GM19099 (cell line): ENCODE data around the gene ODR4.

Experiments used
- POLR2A ChIP-seq: IDR thresholded peaks from 3 replicates; pipeline ENCODE4 v1.6.1; 2011; ENCODE audit warnings: low read depth; ENCODE audit not compliant: insufficient read length; ENCODE audit errors: extremely low read depth

ODR4 gene

GRCh38 chr1:186463926-186464325, 88.3 kb downstream of the ODR4 start:
- TF ChIP-seq POLR2A = no peak

GRCh38 chr1:186465946-186466345, 90.3 kb downstream of the ODR4 start:
- TF ChIP-seq POLR2A = no peak
